MM.1S (cell line): ENCODE results near the gene MAPK8IP1.

Experiments used
- DNase-seq: peaks from one replicate; pipeline ENCODE4 v3.0.0-alpha.2; 2015
- H2AFZ ChIP-seq: fragments of 300-600 bp; sonication (generic); 2 replicates; pipeline ENCODE4 v1.6.0; 2016; ENCODE audit warnings: antibody characterized with exemption, low read length
- H3F3A ChIP-seq: fragments of 300-600 bp; sonication (generic); 2 replicates; pipeline ENCODE4 v1.6.1; 2016; ENCODE audit warnings: mild to moderate bottlenecking, antibody characterized with exemption, low read length, moderate library complexity, mixed read lengths; ENCODE audit not compliant: insufficient read depth
- H3K27ac ChIP-seq: fragments of 300-600 bp; sonication (generic); 2 replicates; pipeline ENCODE4 v1.5.1; 2016; ENCODE audit warnings: mild to moderate bottlenecking, low read length
- H3K27me3 ChIP-seq: fragments of 300-600 bp; sonication (generic); replicated peaks from 2 replicates; pipeline ENCODE4 v1.6.0; 2016; ENCODE audit warnings: low read length; ENCODE audit not compliant: insufficient read depth
- H3K36me3 ChIP-seq: fragments of 300-600 bp; sonication (generic); replicated peaks from 2 replicates; pipeline ENCODE4 v1.6.1; 2016; ENCODE audit warnings: mild to moderate bottlenecking, low read length, mixed read lengths; ENCODE audit not compliant: insufficient read depth
- H3K4me1 ChIP-seq: fragments of 300-600 bp; sonication (generic); 2 replicates; pipeline ENCODE4 v1.6.1; 2016; ENCODE audit warnings: low read length, mixed read lengths
- H3K4me2 ChIP-seq: fragments of 300-600 bp; sonication (generic); 2 replicates; pipeline ENCODE4 v1.6.0; 2016; ENCODE audit warnings: low read depth, low read length
- H3K4me3 ChIP-seq: fragments of 300-600 bp; sonication (generic); 2 replicates; pipeline ENCODE4 v1.5.1; 2016; ENCODE audit warnings: low read length, mixed read lengths
- H3K79me2 ChIP-seq: fragments of 300-600 bp; sonication (generic); 2 replicates; pipeline ENCODE4 v1.6.1; 2016; ENCODE audit warnings: mixed run types, low read length, mixed read lengths
- H3K9ac ChIP-seq: fragments of 300-600 bp; sonication (generic); 2 replicates; pipeline ENCODE4 v1.6.1; 2016; ENCODE audit warnings: low read length, mixed read lengths
- H3K9me2 ChIP-seq: fragments of 300-600 bp; sonication (generic); replicated peaks from 2 replicates; pipeline ENCODE4 v1.6.1; 2016; ENCODE audit warnings: mild to moderate bottlenecking, low read length, mixed read lengths; ENCODE audit not compliant: insufficient read depth
- H3K9me3 ChIP-seq: fragments of 300-600 bp; sonication (generic); replicated peaks from 2 replicates; pipeline ENCODE4 v1.6.1; 2016; ENCODE audit warnings: mild to moderate bottlenecking, low read length, mixed read lengths; ENCODE audit not compliant: insufficient read depth
- H4K20me1 ChIP-seq: fragments of 300-600 bp; sonication (generic); 2 replicates; pipeline ENCODE4 v1.6.1; 2016; ENCODE audit warnings: mild to moderate bottlenecking, low read length, moderate library complexity, mixed read lengths; ENCODE audit not compliant: insufficient read depth
- EZH2 ChIP-seq: fragments of 300-600 bp; sonication (generic); optimal IDR thresholded peaks from 2 replicates; pipeline ENCODE3; 2017; ENCODE audit warnings: low read depth, mild to moderate bottlenecking, antibody characterized with exemption, low read length, mixed read lengths
- EZH2phosphoT487 ChIP-seq: fragments of 300-600 bp; sonication (generic); IDR thresholded peaks from 2 replicates; pipeline ENCODE4 v1.6.1; 2018; ENCODE audit warnings: antibody characterized with exemption, low read length
- TF ChIP-seq, protein P1 (sequence below): fragments of 300-600 bp; sonication (generic); IDR thresholded peaks from 2 replicates; pipeline ENCODE4 v1.5.1; 2016; ENCODE audit warnings: antibody characterized with exemption, low read length, mixed read lengths

The MAPK8IP1 gene

DNA sequence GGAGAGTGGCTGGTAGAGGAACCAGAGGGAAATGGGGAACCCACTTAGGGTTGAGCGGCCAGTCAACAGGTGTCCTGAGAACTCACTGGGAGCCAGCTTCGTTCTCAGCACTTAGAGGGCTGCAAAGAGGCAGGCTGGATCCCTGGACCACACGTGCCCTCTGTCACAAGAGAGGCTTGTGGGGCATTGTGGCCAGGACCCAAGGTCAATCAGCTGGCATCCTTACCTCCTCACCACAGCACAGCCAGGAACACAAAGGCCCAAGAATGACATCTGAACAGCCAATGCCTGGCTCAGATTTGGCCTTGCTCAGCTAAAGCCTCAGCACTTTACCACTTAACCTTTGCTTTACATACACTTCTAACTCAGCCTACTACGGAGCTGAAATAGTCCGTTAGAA lies 7.4 kb downstream of the MAPK8IP1 start:
- Histone ChIP-seq H3F3A (no peaks in the 10 kb centered on the region), H3K79me2 (no peaks in the 10 kb centered on the region), H3K4me2 (no peak overlapping the region), H3K27me3 (peaks cover 17% of the 10 kb centered on the region), H2AFZ (no peak overlapping the region), H3K9me2 (no peaks in the 10 kb centered on the region), H3K36me3 (no peaks in the 10 kb centered on the region), H3K9me3 (no peaks in the 10 kb centered on the region), H4K20me1 (no peaks in the 10 kb centered on the region), H3K4me1 (no peaks in the 10 kb centered on the region), H3K27ac (no peak overlapping the region), H3K9ac (no peak overlapping the region), H3K4me3 (no peak overlapping the region)
- TF ChIP-seq, protein P1, sequence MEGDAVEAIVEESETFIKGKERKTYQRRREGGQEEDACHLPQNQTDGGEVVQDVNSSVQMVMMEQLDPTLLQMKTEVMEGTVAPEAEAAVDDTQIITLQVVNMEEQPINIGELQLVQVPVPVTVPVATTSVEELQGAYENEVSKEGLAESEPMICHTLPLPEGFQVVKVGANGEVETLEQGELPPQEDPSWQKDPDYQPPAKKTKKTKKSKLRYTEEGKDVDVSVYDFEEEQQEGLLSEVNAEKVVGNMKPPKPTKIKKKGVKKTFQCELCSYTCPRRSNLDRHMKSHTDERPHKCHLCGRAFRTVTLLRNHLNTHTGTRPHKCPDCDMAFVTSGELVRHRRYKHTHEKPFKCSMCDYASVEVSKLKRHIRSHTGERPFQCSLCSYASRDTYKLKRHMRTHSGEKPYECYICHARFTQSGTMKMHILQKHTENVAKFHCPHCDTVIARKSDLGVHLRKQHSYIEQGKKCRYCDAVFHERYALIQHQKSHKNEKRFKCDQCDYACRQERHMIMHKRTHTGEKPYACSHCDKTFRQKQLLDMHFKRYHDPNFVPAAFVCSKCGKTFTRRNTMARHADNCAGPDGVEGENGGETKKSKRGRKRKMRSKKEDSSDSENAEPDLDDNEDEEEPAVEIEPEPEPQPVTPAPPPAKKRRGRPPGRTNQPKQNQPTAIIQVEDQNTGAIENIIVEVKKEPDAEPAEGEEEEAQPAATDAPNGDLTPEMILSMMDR, result no peak
- TF ChIP-seq EZH2phosphoT487, result no peak
- no peak for TF ChIP-seq EZH2
- no peak for DNase-seq

- Histone ChIP-seq H3K9me3 (no peaks in the 10 kb centered on the region), H4K20me1 (no peaks in the 10 kb centered on the region), H3K27ac (no peak overlapping the region), H3K79me2 (no peaks in the 10 kb centered on the region), H2AFZ (no peak overlapping the region), H3K9me2 (no peaks in the 10 kb centered on the region), H3K4me3 (no peak overlapping the region), H3K9ac (no peak overlapping the region), H3K4me1 (no peaks in the 10 kb centered on the region), H3K27me3 (peaks cover 33% of the 10 kb centered on the region), H3F3A (no peaks in the 10 kb centered on the region), H3K36me3 (no peaks in the 10 kb centered on the region), H3K4me2 (no peak overlapping the region)
- TF ChIP-seq EZH2phosphoT487, result no peak
- no peak for DNase-seq
Observed at GRCh38 chr11:45894555-45895247, 9.2 kb downstream of the MAPK8IP1 start.

DNA sequence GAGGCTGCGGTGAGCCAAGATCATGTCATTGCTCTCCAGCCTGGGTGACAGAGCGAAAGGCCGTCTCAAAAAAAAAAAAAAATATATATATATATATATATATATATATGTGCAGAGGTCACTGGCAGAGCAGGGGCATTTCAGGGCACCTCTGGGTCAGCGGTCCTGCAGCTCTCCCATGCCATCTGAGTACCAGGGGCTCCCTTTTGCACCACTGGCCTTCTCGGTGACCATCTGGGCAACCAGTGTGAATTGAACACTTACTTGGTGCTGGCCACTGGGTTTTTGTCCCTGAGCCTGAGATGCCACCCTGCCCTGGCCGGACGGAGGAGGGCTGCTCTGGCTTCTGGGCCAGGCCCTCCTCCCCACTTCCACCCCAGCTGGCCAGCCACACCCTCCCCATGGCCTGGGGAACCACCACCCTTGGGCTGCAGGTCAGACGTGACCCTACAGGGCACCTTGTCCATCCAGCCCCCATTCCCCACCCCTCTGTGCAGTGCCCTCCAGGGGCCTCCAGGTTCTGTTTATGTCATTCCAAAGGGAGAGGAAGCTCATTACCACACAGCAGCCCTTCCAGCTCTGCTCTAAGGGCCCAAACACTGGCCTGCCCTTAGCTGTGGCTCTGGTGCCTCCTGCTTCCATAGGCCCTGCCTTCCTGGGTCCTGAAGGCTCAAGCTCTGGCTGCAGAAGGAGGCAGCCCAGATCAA lies 10.3 kb downstream of the MAPK8IP1 start:
- Histone ChIP-seq H4K20me1 (no peaks in the 10 kb centered on the region), H3K27ac (no peak overlapping the region), H2AFZ (no peak overlapping the region), H3K9me2 (no peaks in the 10 kb centered on the region), H3K4me1 (no peaks in the 10 kb centered on the region), H3K9ac (no peak overlapping the region), H3K79me2 (no peaks in the 10 kb centered on the region), H3K27me3 (peaks cover 38% of the 10 kb centered on the region), H3K4me2 (no peak overlapping the region), H3K4me3 (no peak overlapping the region), H3K36me3 (no peaks in the 10 kb centered on the region), H3K9me3 (no peaks in the 10 kb centered on the region), H3F3A (no peaks in the 10 kb centered on the region)
- DNase-seq, result no peak
- TF ChIP-seq, protein P1, result no peak
- TF ChIP-seq EZH2phosphoT487 (no peak), EZH2 (no peak)
